ENCODE results near the gene GALC. TPM values are rescaled to one million over a fixed set of nuclear protein-coding genes. Genes with fewer than 3 reads are reported as not detected.
A peak's percentile ranks its signal among the peaks of the same experiment; 100 is the strongest.
"Not testable (repeated sequence)": the region's sequence is repeated elsewhere in the genome, so short reads cannot be mapped to it uniquely, and the experiment has no call there.

The GALC gene
- 7.6 TPM for total RNA-seq

DNA sequence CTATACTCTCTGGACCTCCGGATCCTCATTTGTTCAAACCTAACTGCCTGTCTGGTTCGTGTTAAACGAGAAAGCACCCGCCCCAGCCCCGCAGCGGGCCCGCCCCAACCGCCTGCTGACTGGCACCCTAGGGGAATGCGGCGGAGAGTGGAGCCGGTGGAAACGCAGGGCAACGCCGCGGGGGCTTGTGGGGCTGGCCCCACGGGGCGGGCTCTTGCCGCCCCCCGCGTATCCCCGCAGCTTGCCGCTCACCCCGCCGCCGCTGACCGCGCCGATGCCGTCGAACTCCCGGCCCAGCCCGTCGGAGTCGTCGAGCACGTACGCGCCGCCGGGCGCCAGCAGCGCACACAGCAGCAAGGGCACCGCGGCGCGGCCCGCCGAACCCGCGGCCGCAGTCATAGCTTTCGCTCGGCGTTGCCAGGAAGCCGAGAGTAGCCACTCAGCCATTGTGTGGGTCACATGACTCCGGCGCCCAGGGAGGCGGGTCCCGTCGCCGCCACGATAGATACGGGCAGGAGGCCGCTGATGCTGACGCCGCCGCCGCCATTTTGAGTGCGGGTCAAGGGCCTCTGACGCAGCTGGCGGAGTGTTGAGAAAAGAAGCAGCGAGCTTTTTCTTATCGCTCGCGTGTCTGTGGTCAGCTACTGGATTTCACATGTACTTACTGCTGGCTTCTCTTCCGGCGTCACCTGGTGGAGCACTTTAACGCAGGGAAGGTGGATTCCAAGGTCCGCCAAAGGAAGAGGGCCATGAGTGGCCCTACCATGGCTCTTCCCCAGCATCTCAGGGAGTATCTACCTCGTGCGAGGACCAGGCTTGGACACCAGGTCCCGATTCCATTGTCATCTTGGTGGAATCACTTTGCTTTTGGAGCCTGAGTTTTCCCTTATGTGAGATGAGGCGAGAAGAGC lies at the start of gene GALC:
Gene GALC, minus strand, starts transcription at position 465 of the 911 bp plus-strand sequence. Its CDS starts 18 bp downstream, at position 447.
- DNase-seq (ENCODE audit: low spot score): peak; percentile 93
- peak; percentile 92 for ATAC-seq

DNA sequence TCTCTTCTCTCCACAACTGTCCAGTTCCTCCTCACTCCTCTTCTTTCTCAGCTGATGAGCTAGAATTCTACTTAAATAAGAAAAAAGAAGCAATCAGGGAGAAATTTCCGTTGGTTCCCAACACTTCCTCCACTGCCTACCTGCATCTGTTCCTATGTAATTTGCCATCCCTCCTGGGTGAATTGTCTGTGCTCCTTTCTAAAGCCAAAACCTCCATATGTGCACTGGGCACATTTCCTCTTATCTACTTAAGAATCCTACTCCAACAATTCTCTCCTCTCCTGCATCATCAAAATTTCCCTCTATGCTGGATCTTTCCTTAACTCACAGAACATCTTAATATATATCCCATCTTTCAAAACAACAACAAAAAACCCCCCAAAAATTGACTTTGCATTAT lies 47.2 kb upstream of the GALC start:
- no peak for ATAC-seq
- DNase-seq (ENCODE audit: low spot score): no peak

DNA sequence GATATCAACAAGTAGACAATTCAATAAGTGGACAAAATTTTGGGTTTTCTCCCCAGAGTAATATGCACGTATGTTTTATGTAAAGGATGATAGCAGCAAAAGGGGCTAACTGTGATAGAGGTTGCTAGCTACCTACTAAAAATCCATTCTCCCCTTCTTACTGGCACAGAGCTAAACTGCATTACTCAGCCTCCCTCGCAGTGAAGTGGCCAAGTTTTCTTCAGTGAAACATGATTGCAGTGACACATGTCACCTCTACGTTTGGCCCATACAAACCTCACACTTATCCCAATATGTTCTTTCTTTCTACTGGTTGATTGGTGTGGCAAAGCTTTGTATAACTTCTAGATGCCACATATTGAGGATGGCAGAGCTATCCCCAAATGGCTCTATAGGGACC lies 46.2 kb upstream of the GALC start:
- DNase-seq (ENCODE audit: low spot score) (no peak), ATAC-seq (no peak)

DNA sequence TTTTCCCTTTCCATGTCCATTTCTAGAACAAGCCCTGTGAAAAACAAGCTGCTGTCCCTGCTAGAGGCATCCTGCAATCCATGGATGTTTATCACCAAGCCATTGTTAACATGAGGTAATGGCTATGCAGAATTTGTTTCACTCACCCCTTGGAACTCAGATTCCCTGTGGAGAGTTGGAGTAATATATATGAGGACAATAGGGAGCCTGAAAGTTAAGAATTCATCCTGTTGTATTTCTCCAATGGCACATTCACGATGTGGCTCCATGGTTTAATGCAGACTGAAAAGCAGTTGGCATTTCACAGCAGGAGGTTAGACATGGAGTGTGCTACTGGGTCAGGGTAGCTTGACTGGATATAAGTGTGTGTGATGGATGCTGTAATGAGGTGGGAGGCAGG lies 44.3 kb upstream of the GALC start:
- no peak for DNase-seq (ENCODE audit: low spot score)
- ATAC-seq: no peak

DNA sequence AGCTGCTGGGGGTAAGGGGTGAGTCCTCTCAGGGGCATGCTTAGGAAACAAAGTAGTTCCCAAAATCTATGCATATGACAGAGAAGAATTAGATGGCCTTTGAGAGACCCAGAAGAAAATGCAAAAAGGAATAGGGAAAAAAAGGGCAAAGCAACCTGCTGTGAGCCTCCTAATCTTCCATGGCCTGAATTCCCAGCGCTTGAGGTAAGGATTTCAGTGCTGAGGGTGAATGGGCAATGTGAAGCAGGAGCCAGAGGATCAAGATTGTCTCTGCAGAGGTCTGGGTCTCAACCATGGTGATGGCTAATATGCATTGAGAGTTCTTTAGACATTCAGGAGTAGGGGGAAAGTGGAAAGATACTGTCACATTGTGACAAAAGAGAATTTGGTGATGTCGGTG lies 43.4 kb upstream of the GALC start:
- ATAC-seq (no peak), DNase-seq (ENCODE audit: low spot score) (no peak)

DNA sequence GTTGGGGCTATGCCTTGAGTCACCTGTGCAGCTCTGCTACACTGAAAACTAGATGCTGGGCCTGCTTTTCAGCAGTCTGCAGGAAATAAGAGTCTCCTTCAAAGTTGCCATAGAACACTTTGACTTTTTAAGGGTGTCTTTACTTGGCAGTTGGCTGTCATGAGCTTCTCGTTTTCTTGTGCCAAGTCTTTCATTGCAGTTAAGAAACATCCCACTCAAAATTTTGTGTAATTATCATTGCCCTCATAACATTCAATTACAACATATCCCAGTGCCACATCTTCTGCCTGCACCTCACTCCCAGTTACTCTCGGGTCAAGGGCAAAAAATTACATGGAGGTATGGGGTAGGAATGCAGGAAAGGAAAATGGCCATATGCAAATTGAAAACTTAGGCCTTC lies 41.1 kb upstream of the GALC start:
- ATAC-seq (no peak), DNase-seq (ENCODE audit: low spot score) (no peak)

DNA sequence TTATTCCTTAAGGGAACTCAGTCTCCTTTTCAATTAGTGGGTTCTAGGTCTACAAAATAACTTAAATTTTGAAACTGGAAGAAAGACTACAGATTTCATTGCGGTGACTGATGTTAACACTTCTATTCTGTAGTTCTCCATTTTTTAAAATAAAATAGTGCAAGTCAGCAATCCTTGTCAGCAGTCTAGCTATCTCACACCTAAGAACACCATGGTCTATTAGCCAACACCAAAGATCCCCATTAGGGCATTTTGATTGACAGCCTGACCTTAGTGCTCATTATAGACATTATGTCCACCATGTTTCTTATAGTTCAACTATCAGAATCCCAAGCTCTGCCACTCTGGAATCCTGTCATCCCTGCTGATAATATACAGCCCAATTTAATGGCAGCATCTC lies 39.4 kb upstream of the GALC start:
- DNase-seq (ENCODE audit: low spot score) (no peak), ATAC-seq (no peak)

DNA sequence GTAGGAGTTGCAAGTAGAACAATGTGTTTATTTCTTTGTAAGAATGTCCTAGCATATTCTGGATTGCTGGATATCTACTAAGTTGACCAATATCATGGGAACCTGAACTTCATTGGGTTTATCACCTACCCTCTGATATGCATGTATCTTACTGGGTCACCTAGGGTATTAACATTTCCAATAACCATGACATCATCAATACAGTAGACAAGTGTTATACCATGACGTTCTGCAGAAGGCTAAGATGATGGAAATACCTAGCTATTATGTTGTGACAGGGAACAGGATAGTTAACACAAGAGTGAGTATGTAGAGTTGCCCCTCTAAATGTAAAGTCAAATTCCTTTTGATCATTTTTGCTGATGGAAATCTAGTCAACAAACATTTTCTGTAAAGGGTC lies 37.9 kb upstream of the GALC start:
- no peak for DNase-seq (ENCODE audit: low spot score)
- no peak for ATAC-seq

DNA sequence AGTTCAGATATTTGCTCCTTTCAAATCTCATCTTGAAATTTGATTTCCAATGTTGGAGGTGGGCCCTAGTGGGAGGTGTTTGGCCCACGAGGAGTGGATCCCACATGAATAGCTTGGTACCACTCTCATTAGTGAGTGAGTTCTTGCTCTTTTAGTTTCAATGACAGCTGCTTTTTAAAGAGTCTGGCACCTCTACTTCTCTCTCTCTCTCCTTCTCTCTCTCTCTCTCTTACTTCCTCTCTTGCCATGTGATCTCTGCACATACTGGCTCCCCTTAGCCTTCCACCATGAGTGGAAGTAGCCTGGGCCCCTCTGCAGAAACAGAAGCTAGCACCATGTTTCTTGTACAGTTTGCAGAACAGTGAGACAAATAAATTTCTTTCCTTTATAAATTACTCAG lies 37.1 kb upstream of the GALC start:
- no peak for DNase-seq (ENCODE audit: low spot score)
- ATAC-seq: no peak

DNA sequence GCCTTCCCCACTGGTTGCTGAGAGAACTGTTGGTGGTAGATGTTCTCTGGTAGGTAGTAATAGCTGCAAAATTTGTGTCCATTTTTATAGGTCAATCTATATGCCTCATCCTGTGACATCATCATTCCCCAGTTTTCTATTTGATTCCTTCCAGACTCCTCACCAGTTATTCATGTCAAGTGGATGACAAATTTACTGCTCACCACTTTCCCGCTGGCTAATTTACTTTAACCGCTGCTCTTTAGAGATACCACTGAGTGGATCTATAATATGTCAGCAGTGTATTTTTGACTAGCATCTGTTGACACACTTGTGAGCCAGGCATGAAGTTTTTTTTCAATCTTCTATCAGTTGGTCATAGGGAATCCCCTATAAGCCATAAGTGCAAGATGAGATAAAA lies 36.5 kb upstream of the GALC start:
- DNase-seq (ENCODE audit: low spot score) (no peak), ATAC-seq (no peak)

DNA sequence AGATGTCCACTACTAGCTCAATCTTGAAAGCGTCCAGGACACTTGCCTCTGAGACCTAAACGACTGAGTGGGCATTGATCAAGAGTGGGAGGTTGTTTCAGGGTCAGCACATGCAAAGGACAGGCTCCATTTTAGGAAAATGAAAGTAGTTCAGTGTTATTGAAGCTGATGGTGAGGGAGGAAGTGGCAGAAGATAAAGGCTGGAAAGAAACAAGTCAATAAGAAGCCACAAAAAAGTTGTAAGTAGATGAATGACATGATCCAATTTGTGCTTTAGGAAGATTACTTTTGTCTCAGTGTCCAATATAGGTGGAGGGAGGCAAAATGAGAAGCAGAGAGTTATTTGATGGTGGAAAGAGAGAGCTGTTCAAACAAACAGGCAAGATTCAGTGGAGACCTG lies 33.9 kb upstream of the GALC start:
- DNase-seq (ENCODE audit: low spot score): no peak
- peak; percentile 61 for ATAC-seq

DNA sequence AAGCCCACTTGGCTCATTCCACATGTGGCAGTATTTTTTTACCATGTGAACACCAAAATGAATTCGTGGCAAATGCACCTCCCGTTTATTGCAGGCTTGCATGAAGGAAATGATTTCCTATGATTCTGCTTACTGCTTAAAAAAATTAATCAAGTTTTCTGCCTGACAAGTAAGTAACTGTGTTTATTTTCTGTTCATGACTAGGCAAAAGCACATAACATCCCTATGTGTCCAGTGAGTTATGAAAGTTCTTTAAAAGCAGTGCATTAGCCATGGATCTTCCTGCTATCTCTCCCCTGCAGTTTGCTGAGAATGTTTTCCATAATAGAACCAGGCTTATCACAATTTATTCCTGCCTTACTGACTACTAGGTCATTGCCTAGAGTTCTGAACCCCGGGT lies 32.3 kb upstream of the GALC start:
- ATAC-seq (peak; percentile 48), DNase-seq (ENCODE audit: low spot score) (no peak)

DNA sequence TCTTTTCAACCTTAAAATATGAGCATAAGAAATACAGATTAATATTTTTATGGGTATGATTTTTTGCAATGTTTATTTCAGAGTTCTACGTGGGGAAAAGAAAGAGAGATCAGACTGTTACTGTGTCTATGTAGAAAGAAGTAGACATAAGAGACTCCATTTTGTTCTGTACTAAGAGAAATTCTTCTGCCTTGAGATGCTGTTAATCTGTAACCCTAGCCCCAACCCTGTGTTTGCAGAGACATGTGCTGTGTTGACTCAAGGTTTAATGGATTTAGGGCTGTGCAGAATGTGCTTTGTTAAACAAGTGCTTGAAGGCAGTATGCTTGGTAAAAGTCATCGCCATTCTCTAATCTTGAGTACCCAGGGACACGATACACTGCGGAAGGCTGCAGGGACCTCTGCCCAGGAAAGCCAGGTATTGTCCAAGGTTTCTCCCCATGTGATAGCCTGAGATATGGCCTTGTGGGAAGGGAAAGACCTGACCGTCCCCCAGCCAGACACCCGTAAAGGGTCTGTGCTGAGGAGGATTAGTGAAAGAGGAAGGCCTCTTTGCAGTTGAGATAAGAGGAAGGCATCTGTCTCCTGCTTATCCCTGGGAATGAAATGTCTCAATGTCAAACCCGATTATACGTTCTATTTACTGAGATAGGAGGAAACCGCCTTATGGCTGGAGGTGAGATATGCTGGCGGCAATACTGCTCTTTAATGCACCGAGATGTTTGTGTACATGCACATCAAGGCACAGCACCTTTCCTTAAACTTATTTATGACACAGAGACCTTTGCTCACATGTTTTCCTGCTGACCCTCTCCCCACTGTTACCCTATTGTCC lies 31.5 kb upstream of the GALC start:
- not testable (repeated sequence) for ATAC-seq
- peak; percentile 45 for DNase-seq (ENCODE audit: low spot score)

DNA sequence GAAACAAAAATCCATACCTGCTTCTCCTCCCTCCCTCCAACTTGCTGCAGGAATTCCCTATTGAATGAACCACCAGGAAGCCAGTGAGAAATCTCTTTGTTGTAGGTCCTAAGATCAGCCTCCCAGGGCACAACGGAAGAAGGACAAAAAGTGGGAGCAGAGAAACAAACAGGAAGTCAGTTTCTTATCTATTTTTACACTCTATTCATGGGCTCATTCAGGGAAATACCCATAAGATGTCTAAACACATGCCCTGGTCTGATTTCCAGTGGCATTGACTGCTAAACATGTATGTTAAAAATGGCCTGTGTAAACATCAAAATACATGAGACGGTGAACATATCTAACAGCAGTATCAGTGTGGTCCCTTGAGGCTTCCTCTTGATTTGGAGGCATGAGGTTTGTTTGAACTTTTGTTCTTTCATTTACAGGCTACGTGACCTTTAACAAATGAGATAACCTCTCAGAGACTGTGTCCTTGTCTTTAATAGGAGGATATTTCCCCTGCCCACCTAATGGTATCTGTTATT lies 30.7 kb upstream of the GALC start:
- ATAC-seq: peak; percentile 48
- DNase-seq (ENCODE audit: low spot score): no peak

DNA sequence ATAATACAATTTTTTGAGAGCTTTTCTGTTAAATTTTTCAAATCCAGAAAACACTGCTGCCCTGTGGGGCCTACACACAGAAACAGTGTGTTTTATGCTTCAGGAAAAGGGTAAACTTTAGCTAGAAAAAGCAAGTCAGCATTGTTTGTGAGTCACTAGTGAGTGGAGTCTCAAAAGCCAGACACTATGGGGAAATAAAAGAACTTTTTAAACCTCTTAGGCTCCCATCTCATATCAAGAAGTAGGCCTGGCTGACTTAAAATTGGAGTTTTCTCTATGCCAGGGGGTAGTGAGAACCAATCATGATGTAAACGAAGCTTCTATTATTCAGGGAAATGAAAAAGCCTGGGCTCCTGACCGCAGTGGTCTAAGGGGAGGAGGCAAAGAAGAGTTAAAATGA lies 24.6 kb upstream of the GALC start:
- DNase-seq (ENCODE audit: low spot score): no peak

DNA sequence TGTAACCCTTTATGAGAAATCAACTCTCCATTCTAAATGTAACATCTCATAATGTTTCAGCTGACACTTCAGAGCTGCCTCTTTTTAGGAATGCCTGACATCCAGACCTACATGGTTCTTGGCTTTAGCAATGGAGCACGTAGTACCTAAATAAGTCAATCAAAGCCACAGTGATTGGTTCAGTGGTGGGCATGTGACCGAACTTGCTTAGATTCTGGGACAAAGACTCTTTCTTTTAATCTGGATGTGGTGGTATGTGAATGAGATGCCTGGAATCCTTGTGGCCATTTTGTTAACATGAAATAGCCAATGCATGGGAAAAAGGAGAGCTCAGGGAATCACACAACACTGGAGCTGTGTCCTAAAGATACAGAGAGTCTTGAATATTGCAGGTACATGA lies 23.8 kb upstream of the GALC start:
- ATAC-seq (no peak), DNase-seq (ENCODE audit: low spot score) (no peak)

More for the DNA sequence above, 24.6 kb upstream of the GALC start:
- ATAC-seq: no peak

DNA sequence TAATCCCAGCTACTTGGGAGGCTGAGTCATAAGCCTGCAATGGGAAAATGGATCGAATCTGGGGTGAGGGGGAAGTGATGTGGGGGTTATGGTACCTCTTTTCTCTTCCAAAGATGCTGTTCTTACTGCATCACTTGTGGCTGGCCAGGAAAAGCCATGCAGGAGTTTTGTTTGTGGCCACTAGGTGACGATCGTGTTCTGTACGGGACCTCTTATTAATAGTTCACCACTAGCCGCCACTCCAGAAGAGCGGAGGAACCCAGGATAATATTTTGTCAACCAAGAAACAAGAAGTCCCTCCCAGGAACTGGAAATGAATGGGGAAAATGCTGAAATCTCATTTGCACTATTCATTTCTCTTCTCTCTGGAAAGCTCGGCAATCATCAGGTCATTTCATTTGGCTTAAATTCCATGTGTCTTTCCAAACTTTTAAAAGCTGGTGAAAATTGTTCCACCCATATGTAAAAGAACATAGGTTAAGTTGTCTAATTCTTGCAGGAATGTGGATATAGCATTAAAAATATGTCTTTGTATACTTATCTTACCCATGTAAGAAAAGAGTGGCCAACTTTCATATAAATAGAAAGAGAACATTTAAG lies 20.9 kb upstream of the GALC start:
- DNase-seq (ENCODE audit: low spot score) (peak; percentile 74), ATAC-seq (peak; percentile 100)

DNA sequence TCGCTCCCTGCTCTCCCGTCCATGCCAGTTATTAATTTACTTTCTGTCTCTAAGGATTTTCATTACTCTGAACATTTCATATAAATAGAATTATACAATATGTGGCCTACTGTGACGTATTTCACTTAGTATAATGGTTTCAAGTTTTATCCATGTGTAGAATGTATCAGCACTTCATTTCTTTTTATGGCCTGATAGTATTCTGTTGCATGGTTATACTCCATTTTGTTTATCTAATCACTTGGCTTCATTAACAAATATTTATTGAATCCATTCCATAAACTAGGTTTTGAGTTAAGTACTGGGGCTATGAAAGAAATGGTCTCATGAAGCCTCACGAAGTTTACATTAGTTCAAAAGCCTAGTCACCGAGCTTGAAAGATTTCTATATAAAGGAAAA lies 19.5 kb upstream of the GALC start:
- DNase-seq (ENCODE audit: low spot score) (no peak), ATAC-seq (no peak)

DNA sequence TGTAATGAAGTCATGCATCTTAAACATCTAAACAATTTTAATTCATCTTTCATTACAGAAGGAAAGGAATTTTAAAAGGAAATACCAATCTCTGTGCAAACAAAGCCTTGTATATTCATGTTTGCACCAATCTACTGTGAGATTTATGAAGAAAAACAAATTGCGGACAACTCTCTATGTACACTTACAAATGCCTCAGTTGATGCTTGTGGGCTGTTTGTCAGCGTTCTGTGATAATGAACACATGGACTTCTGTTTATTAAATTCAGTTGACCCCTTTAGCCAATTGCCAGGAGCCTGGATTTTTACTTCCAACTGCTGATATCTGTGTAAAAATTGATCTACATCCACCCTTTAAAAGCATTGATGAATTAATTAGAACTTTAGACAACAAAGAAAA lies 17.3 kb upstream of the GALC start:
- no peak for DNase-seq (ENCODE audit: low spot score)
- ATAC-seq: no peak

DNA sequence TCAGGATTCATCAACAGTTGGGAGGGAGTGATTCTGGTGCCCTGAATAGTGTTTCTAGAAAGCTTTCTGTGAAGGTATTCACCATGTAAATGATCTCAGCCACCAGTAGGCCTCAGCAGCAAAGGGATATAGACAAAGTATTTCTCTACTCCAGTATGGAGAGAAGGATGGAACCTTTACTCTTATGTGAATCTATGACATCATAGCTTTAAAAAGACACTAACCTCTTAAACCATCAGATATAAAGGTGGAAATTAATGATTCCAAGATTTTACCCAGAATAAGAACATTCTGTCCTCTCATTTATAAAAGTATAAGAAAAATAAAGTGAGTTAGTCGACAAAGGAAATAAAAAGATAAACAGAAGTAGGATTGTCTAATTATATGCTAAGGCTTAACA lies 16.5 kb upstream of the GALC start:
- DNase-seq (ENCODE audit: low spot score) (no peak), ATAC-seq (no peak)

DNA sequence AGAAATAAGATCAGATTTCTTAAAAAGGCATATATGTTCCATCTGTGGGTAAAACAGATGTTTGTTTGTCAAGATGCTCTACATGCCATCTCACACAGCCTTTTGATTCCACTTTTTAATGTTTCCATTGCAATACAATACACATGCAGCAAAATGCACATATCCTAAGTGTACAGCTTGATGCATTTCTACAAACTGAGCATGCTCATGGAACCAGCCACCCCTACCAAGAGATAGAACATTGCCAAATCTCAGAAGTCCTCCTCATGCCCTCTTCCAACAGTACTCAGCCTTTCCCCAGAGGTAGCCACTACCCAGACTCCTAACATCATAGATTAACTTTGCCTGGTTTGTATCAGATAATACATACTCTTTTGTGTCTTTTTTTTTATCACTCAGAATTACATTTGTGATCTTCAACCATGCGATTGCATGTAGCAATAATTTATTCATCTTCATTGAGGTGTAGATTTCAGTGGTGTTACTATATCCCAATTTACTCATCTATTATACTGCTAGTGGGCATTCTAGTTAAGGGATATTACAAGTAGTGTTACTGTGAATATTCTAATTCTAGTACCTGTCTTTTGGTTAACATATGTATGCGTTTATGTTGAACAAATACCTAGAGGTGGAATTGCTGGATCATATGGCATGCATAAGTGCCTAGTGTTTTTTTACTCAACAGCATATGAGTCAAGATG lies 15.2 kb upstream of the GALC start:
- ATAC-seq: no peak
- DNase-seq (ENCODE audit: low spot score): no peak

Measured in left lobe of liver (tissue), 2 donors.